Spleen (tissue), 7 donors: ENCODE measurements around the gene DIABLO.

Source experiments
- CTCF ChIP-seq, 11 experiments: fragments of 200-600 bp in 7 of 11; fragments of 450-650 bp in 4 of 11; sonication (generic) in 4 of 11; IDR thresholded peaks in 8 of 11; conservative IDR thresholded peaks in 3 of 11; 1 replicate in 7 of 11; 2 replicates in 4 of 11; pipeline versions ENCODE4 v1.4.0 to v1.8.0; 2016 to 2021; ENCODE audit warnings: antibody characterized with exemption in 11 of 11, inconsistent platforms in 4 of 11, mild to moderate bottlenecking in 1 of 11
- POLR2A ChIP-seq, 3 donors: fragments of 450-650 bp; IDR thresholded peaks; one replicate each; pipeline ENCODE4 v1.5.1; 2017; ENCODE audit warnings: antibody characterized with exemption in 3 of 3, mild to moderate bottlenecking in 1 of 3
- POLR2AphosphoS5 ChIP-seq, 3 donors: sonication (generic); formaldehyde crosslinking; IDR thresholded peaks; one replicate each; pipeline ENCODE4 v1.5.1; 2017; ENCODE audit warnings: antibody characterized with exemption in 3 of 3
- donor health status: DM: no; HTN: no; CAD: no; lungs with moderate emphysema.
- donor health status: DM: no; HTN: no; CAD: no.
- donor health status: DM: no; HTN: no; CAD: no.

GRCh38 chr12:122189626-122190475 lies 36.0 kb downstream of the DIABLO start:
- TF ChIP-seq POLR2A (IDR thresholded peaks at IDR 0.05) (no peak), CTCF (IDR thresholded peaks at IDR 0.05 in 8 of 11, conservative IDR thresholded peaks at IDR 0.05 in 3 of 11) (no peak), POLR2AphosphoS5 (IDR thresholded peaks at IDR 0.05) (no peak)
